Stomach (tissue), 9 donors: Measurements from ENCODE around the gene EVI5L. TPM values are rescaled to one million over a fixed set of nuclear protein-coding genes. Genes with fewer than 3 reads are reported as not detected.

ENCODE experiments used
- DNase-seq, 2 donors: peaks; one replicate each; pipeline versions ENCODE4 v3.0.0 to v3.0.0-alpha.2; 2013 to 2019
- H3K27ac ChIP-seq, 5 donors: fragments of 200-600 bp in 4 of 5; sonication (generic) in 4 of 5; one replicate each; pipeline ENCODE4 v1.5.1; 2013 to 2019; ENCODE audit warnings: mild to moderate bottlenecking in 1 of 5, moderate library complexity in 1 of 5
- H3K27me3 ChIP-seq, 3 donors: fragments of 200-600 bp; sonication (generic); one replicate each; pipeline ENCODE4 v1.5.1; 2017 to 2019; ENCODE audit warnings: mixed run types in 1 of 3
- H3K36me3 ChIP-seq, 4 donors: fragments of 200-600 bp; sonication (generic); 1 replicate in 3 of 4; 2 replicates in 1 of 4; pipeline ENCODE4 v1.5.1; 2016 to 2019
- H3K4me1 ChIP-seq, 4 donors: fragments of 200-600 bp; sonication (generic); one replicate each; pipeline ENCODE4 v1.5.1; 2016 to 2019
- H3K4me3 ChIP-seq, 4 donors: fragments of 200-600 bp; sonication (generic) in 3 of 4; one replicate each; pipeline ENCODE4 v1.5.1; 2016 to 2019; ENCODE audit warnings: mild to moderate bottlenecking in 1 of 4
- H3K9me3 ChIP-seq, 4 donors: fragments of 200-600 bp; sonication (generic); one replicate each; pipeline ENCODE4 v1.5.1; 2016 to 2019
- CTCF ChIP-seq, 7 experiments: fragments of 450-650 bp in 4 of 7; fragments of 200-600 bp in 3 of 7; sonication (generic) in 3 of 7; IDR thresholded peaks; one replicate each; pipeline ENCODE4 v1.5.1; 2016 to 2019; ENCODE audit warnings: antibody characterized with exemption in 7 of 7, control low read depth in 2 of 7, mild to moderate bottlenecking in 1 of 7
- EP300 ChIP-seq: sonication (generic); formaldehyde crosslinking; IDR thresholded peaks from one replicate; pipeline ENCODE4 v1.6.1; 2017; ENCODE audit warnings: antibody characterized with exemption
- POLR2A ChIP-seq, 4 donors: fragments of 450-650 bp; IDR thresholded peaks; one replicate each; pipeline ENCODE4 v1.6.1; 2016; ENCODE audit warnings: antibody characterized with exemption in 4 of 4, control low read depth in 2 of 4, mild to moderate bottlenecking in 1 of 4, moderate library complexity in 1 of 4
- POLR2AphosphoS5 ChIP-seq, 3 donors: sonication (generic); formaldehyde crosslinking; IDR thresholded peaks; one replicate each; pipeline ENCODE4 v1.6.1; 2016; ENCODE audit warnings: antibody characterized with exemption in 3 of 3
- WGBS, 5 donors: extraction: QIAGEN DNeasy Blood & Tissue Kit in 3 of 5; methylation state at CpG; one replicate each; pipeline versions ENCODE4 v1.1.5 to v1.1.7; 2013 to 2018; 5-methylcytosine and 5-hydroxymethylcytosine counted together
- intact Hi-C: fragments of 100-400 bp; cut with DNase I; formaldehyde crosslinking; loops from one replicate; pipeline ENCODE4 v1.15.1; 2023; ENCODE audit warnings: low total_unique reads
- polyA plus RNA-seq, 3 donors: library from polyadenylated mRNA; stranded (reverse); fragments of 200-250 nt; gene quantifications; one replicate each; pipeline ENCODE4 v1.2.3, GENCODE V29; 2013
- total RNA-seq, 5 donors: library from RNA; depleted of rRNA; stranded (reverse); fragments of >200 nt; gene quantifications; one replicate each; pipeline versions ENCODE4 v1.1.0 to v1.2.3, GENCODE V29; 2014 to 2016
- donor health status: healthy with polysubstance abuse.
- donor health status: Bipolar disorder and iron deficiency.
- donor health status: healthy.

Gene EVI5L
- total and polyA plus RNA-seq, 8 donors: 4.9 to 31.6 (median 8.4) TPM

DNA sequence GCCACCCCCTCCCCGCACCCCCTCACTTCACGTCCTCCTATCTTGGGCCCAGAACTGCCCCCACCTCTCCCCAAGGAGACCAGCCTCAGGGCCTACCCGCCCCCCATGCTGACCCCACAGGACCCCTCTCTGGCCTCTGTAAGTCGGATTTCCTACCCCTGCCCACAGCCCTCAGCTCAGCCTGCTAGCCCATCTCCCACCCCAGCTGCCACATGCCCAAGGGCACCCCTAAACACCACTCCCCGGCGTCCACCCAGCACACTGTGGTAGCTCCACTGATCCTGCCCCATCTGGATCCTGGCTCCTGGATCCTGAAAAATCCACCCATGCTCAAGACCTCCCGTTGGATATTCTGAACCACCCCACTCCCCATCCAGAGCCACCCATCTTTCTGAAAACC lies 805 bp downstream of the EVI5L start:
- Histone ChIP-seq H3K27ac (peak overlapping the region in 2 of 5 donors; percentile 55 to 82), H3K4me3 (peak overlapping the region; percentile 86 to 99 (median 89)), H3K4me1 (peaks cover 13 to 52% (median 49%) of the 10 kb centered on the region in 4 donors), H3K36me3 (no peaks in the 10 kb centered on the region), H3K9me3 (no peaks in the 10 kb centered on the region), H3K27me3 (no peaks in the 10 kb centered on the region)
- WGBS, 5 donors: 31 to 48% (median 32%) methylated on average over 6 to 7 of the region's 7 CpGs
- intact Hi-C loops: no loop called here
- DNase-seq: no peak
- TF ChIP-seq POLR2A (IDR thresholded peaks at IDR 0.05) (no peak), POLR2AphosphoS5 (IDR thresholded peaks at IDR 0.05) (no peak), EP300 (no peak), CTCF (IDR thresholded peaks at IDR 0.05) (no peak)

DNA sequence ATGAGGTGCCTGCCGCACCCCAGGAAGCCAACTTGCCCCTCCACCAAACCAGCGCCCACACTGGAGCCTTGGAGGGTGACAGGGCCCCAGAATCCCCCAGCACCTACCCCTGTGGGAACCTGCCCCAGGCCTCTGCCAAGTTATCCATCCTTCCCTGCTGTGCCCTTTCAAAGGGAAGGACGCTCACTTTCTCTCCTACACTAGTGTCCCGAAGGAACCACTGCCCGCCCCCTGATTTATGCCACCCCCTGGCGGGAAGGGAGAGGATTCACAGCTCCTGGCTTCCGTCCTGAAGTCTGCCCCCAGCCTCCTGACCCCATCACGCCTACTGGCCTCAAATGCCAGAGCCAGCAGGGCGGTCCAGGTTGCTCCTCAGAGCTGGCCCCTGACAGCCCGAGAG lies 1.4 kb downstream of the EVI5L start:
- peak in 1 of 2 donors; percentile 38 for DNase-seq
- 47 to 62% (median 59%) methylated on average over 5 to 10 of the region's 10 CpGs for WGBS, 5 donors

GRCh38 chr19:7832009-7832408 lies 2.0 kb downstream of the EVI5L start:
- Histone ChIP-seq H3K4me1 (peaks cover 13 to 52% (median 49%) of the 10 kb centered on the region in 4 donors), H3K4me3 (no peak overlapping the region), H3K36me3 (no peaks in the 10 kb centered on the region), H3K9me3 (no peaks in the 10 kb centered on the region), H3K27me3 (no peaks in the 10 kb centered on the region), H3K27ac (peak overlapping the region in 2 of 5 donors; percentile 48 to 65)
- no peak for TF ChIP-seq CTCF (IDR thresholded peaks at IDR 0.05)
- TF ChIP-seq POLR2A (IDR thresholded peaks at IDR 0.05): no peak
- no peak for TF ChIP-seq EP300
- no peak for TF ChIP-seq POLR2AphosphoS5 (IDR thresholded peaks at IDR 0.05)
- 86 to 91% (median 90%) methylated on average over 17 of the region's 17 CpGs for WGBS, 5 donors
- intact Hi-C loops: no loop called here
- no peak for DNase-seq

More for the DNA sequence above, 1.4 kb downstream of the EVI5L start:
- H3K27me3 ChIP-seq: no peaks in the 10 kb centered on the region
- H3K9me3 ChIP-seq: no peaks in the 10 kb centered on the region
- H3K4me1 ChIP-seq: peaks cover 13 to 52% (median 49%) of the 10 kb centered on the region in 4 donors
- TF ChIP-seq EP300 (no peak), CTCF (IDR thresholded peaks at IDR 0.05) (peak in 1 of 7 experiments; percentile 10)
- no peak overlapping the region for H3K4me3 ChIP-seq
- H3K36me3 ChIP-seq: no peaks in the 10 kb centered on the region
- intact Hi-C loops: no loop called here
- H3K27ac ChIP-seq: peak overlapping the region in 1 of 5 donors; percentile 48

DNA sequence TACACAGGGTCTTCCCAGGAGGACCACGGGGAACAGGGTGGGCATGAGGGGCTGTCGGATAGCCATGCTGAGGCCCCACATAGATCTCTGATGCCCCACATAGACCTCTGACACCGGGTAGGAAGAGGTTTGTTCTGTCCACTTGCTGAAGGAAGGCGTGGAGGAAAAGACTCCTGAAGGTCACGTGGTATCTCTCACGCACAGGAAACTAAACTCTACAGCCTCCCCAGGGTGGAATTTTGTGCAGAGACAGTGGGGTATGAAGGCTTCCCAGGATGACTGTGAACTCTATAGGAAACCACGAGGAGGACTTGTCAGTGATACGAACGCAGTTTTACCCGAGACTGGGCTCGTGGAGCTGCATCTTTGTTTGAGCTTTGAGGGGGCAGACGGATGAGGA lies 2.8 kb downstream of the EVI5L start:
- no peak for DNase-seq
- no peak for TF ChIP-seq POLR2A (IDR thresholded peaks at IDR 0.05)
- no peak for TF ChIP-seq EP300
- no peak for TF ChIP-seq CTCF (IDR thresholded peaks at IDR 0.05)
- TF ChIP-seq POLR2AphosphoS5 (IDR thresholded peaks at IDR 0.05): no peak
- no peaks in the 10 kb centered on the region for H3K9me3 ChIP-seq
- H3K4me1 ChIP-seq: peaks cover 13 to 52% (median 49%) of the 10 kb centered on the region in 4 donors
- no peaks in the 10 kb centered on the region for H3K27me3 ChIP-seq
- peak overlapping the region; percentile 48 to 72 (median 57) for H3K27ac ChIP-seq
- WGBS, 5 donors: 47 to 65% (median 59%) methylated on average over 12 of the region's 12 CpGs
- H3K36me3 ChIP-seq: no peaks in the 10 kb centered on the region
- intact Hi-C loops: no loop called here
- H3K4me3 ChIP-seq: no peak overlapping the region
